Endodermal cell (in vitro differentiated cells): ENCODE results near the gene LDB1. TPM values are rescaled to one million over a fixed set of nuclear protein-coding genes. Genes with fewer than 3 reads are reported as not detected.
A peak's percentile ranks its signal among the peaks of the same experiment; 100 is the strongest.

Source experiments
- DNase-seq: peaks from one replicate; pipeline ENCODE4 v3.0.0-alpha.2; 2017
- H3K27ac ChIP-seq: 2 replicates; pipeline ENCODE4 v1.5.1; 2013; ENCODE audit warnings: mild to moderate bottlenecking, low read depth, low read length, moderate library complexity
- H3K27me3 ChIP-seq: 2 replicates; pipeline ENCODE4 v1.6.1; 2013; ENCODE audit warnings: mild to moderate bottlenecking, low read length, moderate library complexity; ENCODE audit not compliant: insufficient read depth, control insufficient read depth, poor library complexity, severe bottlenecking
- H3K36me3 ChIP-seq: 2 replicates; pipeline ENCODE4 v1.7.0; 2013; ENCODE audit warnings: mild to moderate bottlenecking, low read length, moderate library complexity; ENCODE audit not compliant: control insufficient read depth, insufficient read depth
- H3K4me1 ChIP-seq: one replicate; pipeline ENCODE4 v1.7.0; 2013; ENCODE audit warnings: low read length; ENCODE audit not compliant: control insufficient read depth, insufficient read depth
- H3K4me3 ChIP-seq: 2 replicates; pipeline ENCODE4 v1.5.1; 2013; ENCODE audit warnings: mild to moderate bottlenecking, low read length, moderate library complexity
- H3K9ac ChIP-seq: 2 replicates; pipeline ENCODE4 v1.6.1; 2013; ENCODE audit warnings: mild to moderate bottlenecking, low read length, moderate library complexity; ENCODE audit not compliant: poor library complexity, severe bottlenecking; ENCODE audit errors: extremely low read depth
- H3K9me3 ChIP-seq: 2 replicates; pipeline ENCODE4 v1.6.1; 2013; ENCODE audit warnings: mild to moderate bottlenecking, low read length, moderate library complexity; ENCODE audit not compliant: control insufficient read depth
- H3K27ac Mint-ChIP-seq: 2 replicates; pipeline ENCODE4 v1.8.0; 2020; ENCODE audit warnings: mixed read lengths
- H3K27me3 Mint-ChIP-seq: 2 replicates; pipeline ENCODE4 v1.8.0; 2021; ENCODE audit warnings: mild to moderate bottlenecking, mixed read lengths; ENCODE audit not compliant: insufficient read depth
- H3K36me3 Mint-ChIP-seq: 2 replicates; pipeline ENCODE4 v1.8.0; 2020; ENCODE audit warnings: low read depth, mixed read lengths
- H3K4me1 Mint-ChIP-seq: 2 replicates; pipeline ENCODE4 v1.8.0; 2020; ENCODE audit warnings: mixed read lengths
- H3K4me3 Mint-ChIP-seq: 2 replicates; pipeline ENCODE4 v1.8.0; 2020; ENCODE audit warnings: mild to moderate bottlenecking, moderate library complexity, mixed read lengths
- H3K9me3 Mint-ChIP-seq: 2 replicates; pipeline ENCODE4 v1.8.0; 2020; ENCODE audit warnings: mild to moderate bottlenecking, mixed read lengths
- CTCF ChIP-seq: fragments of 200-600 bp; sonication (generic); conservative IDR thresholded peaks from 2 replicates; pipeline ENCODE4 v1.5.0; 2021; ENCODE audit warnings: antibody characterized with exemption, mild to moderate bottlenecking
- WGBS, 2 experiments: methylation state at CpG; one replicate each; pipeline versions ENCODE4 v1.1.5 to v1.1.7; 2013; ENCODE audit warnings: missing lambda C conversion rate in 2 of 2, mixed read lengths in 1 of 2; ENCODE audit not compliant: insufficient coverage in 1 of 2, insufficient read length in 1 of 2; 5-methylcytosine and 5-hydroxymethylcytosine counted together
- total RNA-seq, 2 donors: library from RNA; stranded (reverse); fragmentation: NEBNext Ultra II Directional in 1 of 2; extraction: Animal tissue kit (Norgen Biotek cat#: 25700) in 1 of 2; gene quantifications; 2 replicates in 1 of 2; 3 replicates in 1 of 2; pipeline ENCODE4 v1.2.1, GENCODE V29; 2021

LDB1 gene
- total RNA-seq, 2 donors from 2014 or later = 72.0 to 82.6 TPM

- no peak for DNase-seq
- TF ChIP-seq CTCF = no peak
- 96 to 100% methylated on average over 3 to 8 of the region's 11 CpGs for WGBS, 2 experiments
- Histone ChIP-seq H3K27me3 (no peaks in the 10 kb centered on the region), H3K9ac (no peak overlapping the region), H3K9me3 (no peaks in the 10 kb centered on the region), H3K4me3 (no peak overlapping the region), H3K27ac (no peak overlapping the region), H3K4me1 (peaks cover 3% of the 10 kb centered on the region), H3K36me3 (peaks cover 54% of the 10 kb centered on the region)
- Mint-ChIP-seq H3K9me3 (no peaks in the 10 kb centered on the region), H3K27ac (peak overlapping the region; percentile 70), H3K4me1 (peaks cover 13% of the 10 kb centered on the region), H3K36me3 (peaks cover 61% of the 10 kb centered on the region), H3K27me3 (no peaks in the 10 kb centered on the region), H3K4me3 (no peak overlapping the region)
Measured at GRCh38 chr10:102154466-102155116, 34.4 kb upstream of the LDB1 start.

DNA sequence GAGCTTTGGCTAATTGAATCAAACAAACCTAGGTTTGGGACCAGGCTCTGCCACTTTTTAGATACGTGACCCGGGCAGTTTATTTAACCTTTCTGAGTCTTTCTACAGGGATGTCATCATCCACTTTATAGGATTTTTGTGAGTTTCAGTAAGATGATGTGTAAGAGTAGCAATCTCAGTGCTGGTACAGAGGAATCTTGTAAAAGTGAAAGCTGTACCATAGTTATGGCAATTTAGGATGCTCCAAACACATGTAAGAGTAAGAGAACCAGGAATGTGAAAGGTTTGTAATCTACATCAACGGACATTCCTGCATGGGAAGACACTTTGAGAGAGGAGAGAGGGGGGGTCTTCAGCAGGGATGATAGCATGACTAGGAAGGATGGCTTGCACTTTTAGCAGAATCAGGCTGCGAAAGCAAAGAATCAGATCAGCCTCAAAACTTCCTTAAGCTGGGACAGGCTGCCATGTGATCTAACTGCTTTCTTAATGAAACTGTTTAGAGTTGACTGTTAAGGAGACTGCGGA lies 33.0 kb upstream of the LDB1 start:
- WGBS, 2 experiments = 35 to 44% methylated on average over 3 to 5 of the region's 5 CpGs
- peak overlapping the region; percentile 98 for H3K4me3 Mint-ChIP-seq
- H3K36me3 Mint-ChIP-seq = peaks cover 61% of the 10 kb centered on the region
- peak overlapping the region; percentile 99 for H3K27ac Mint-ChIP-seq
- H3K4me1 ChIP-seq = peaks cover 3% of the 10 kb centered on the region
- H3K4me1 Mint-ChIP-seq = peaks cover 13% of the 10 kb centered on the region
- H3K27ac ChIP-seq = peak overlapping the region; percentile 77
- no peaks in the 10 kb centered on the region for H3K9me3 ChIP-seq
- peak overlapping the region; percentile 95 for H3K9ac ChIP-seq
- H3K36me3 ChIP-seq = peaks cover 55% of the 10 kb centered on the region
- no peak for DNase-seq
- H3K4me3 ChIP-seq = peak overlapping the region; percentile 98
- TF ChIP-seq CTCF = no peak
- H3K27me3 ChIP-seq = no peaks in the 10 kb centered on the region
- no peaks in the 10 kb centered on the region for H3K27me3 Mint-ChIP-seq
- no peaks in the 10 kb centered on the region for H3K9me3 Mint-ChIP-seq

DNA sequence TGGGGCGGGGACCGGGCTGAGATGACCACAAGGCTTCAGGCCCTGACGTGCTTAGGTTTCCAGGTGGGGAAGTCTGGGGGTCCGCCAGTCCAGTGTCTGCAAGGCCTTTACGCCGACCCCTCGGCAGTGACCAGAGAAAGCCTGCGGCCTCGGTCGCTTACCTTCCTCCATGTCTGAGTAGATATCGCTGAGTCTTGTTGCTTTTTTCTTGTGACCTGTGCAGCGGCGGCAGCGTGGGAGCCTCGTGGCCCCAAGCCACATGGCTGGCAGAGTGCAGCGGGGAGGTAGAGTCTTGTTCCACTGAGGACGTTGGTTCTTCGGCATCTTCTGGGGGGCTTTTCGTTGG lies 32.4 kb upstream of the LDB1 start:
- peaks cover 3% of the 10 kb centered on the region for H3K4me1 ChIP-seq
- 0 to 1% methylated on average over 9 to 19 of the region's 19 CpGs for WGBS, 2 experiments
- peak overlapping the region; percentile 95 for H3K9ac ChIP-seq
- H3K36me3 ChIP-seq = peaks cover 55% of the 10 kb centered on the region
- TF ChIP-seq CTCF = no peak
- Mint-ChIP-seq H3K27me3 (no peaks in the 10 kb centered on the region), H3K4me3 (peak overlapping the region; percentile 98), H3K9me3 (no peaks in the 10 kb centered on the region), H3K4me1 (peaks cover 13% of the 10 kb centered on the region), H3K36me3 (peaks cover 60% of the 10 kb centered on the region), H3K27ac (peak overlapping the region; percentile 99)
- no peaks in the 10 kb centered on the region for H3K27me3 ChIP-seq
- no peak for DNase-seq
- no peaks in the 10 kb centered on the region for H3K9me3 ChIP-seq
- H3K4me3 ChIP-seq = peak overlapping the region; percentile 98
- H3K27ac ChIP-seq = peak overlapping the region; percentile 77
